H9 (cell line): ENCODE results near the gene MSLN. TPM values are rescaled to one million over a fixed set of nuclear protein-coding genes. Genes with fewer than 3 reads are reported as not detected.

Source experiments
- DNase-seq: peaks from one replicate; pipeline ENCODE4 v3.0.0-alpha.2; 2017
- H2AFZ ChIP-seq: one replicate; pipeline ENCODE4 v1.6.1; 2013; ENCODE audit warnings: mild to moderate bottlenecking, low read length, control low read depth, moderate library complexity
- H2AK5ac ChIP-seq: 2 replicates; pipeline ENCODE4 v1.6.1; 2013; ENCODE audit warnings: low read length, control low read depth, mixed read lengths; ENCODE audit not compliant: insufficient read length
- H2BK120ac ChIP-seq: one replicate; pipeline ENCODE4 v1.6.1; 2013; ENCODE audit warnings: low read depth, mild to moderate bottlenecking, low read length, control low read depth, inconsistent platforms; ENCODE audit not compliant: poor library complexity, severe bottlenecking
- H2BK12ac ChIP-seq: 2 replicates; pipeline ENCODE4 v1.6.1; 2013; ENCODE audit warnings: low read length, control low read depth, mixed read lengths, low read depth; ENCODE audit not compliant: insufficient read length
- H2BK15ac ChIP-seq: 2 replicates; pipeline ENCODE4 v1.6.1; 2013; ENCODE audit warnings: low read depth, low read length, control low read depth
- H2BK20ac ChIP-seq: one replicate; pipeline ENCODE4 v1.6.1; 2013; ENCODE audit warnings: low read depth, mild to moderate bottlenecking, low read length, control low read depth, inconsistent platforms; ENCODE audit not compliant: poor library complexity, severe bottlenecking
- H2BK5ac ChIP-seq: 2 replicates; pipeline ENCODE4 v1.6.1; 2013; ENCODE audit warnings: low read length, control low read depth, mixed read lengths; ENCODE audit not compliant: insufficient read length
- H3K14ac ChIP-seq: 2 replicates; pipeline ENCODE4 v1.6.1; 2013; ENCODE audit warnings: low read length, control low read depth; ENCODE audit not compliant: insufficient read depth
- H3K18ac ChIP-seq: 2 replicates; pipeline ENCODE4 v1.6.1; 2013; ENCODE audit warnings: low read depth, mild to moderate bottlenecking, mixed read lengths, low read length, control low read depth; ENCODE audit not compliant: insufficient read length
- H3K23ac ChIP-seq: 2 replicates; pipeline ENCODE4 v1.6.1; 2013; ENCODE audit warnings: low read length, control low read depth, mixed read lengths, low read depth; ENCODE audit not compliant: insufficient read length
- H3K23me2 ChIP-seq: 2 replicates; pipeline ENCODE4 v1.6.1; 2013; ENCODE audit warnings: low read depth, mild to moderate bottlenecking, mixed read lengths, low read length, control low read depth; ENCODE audit not compliant: insufficient read length, poor library complexity, severe bottlenecking
- H3K27ac ChIP-seq: 2 replicates; pipeline ENCODE4 v1.5.1; 2013; ENCODE audit warnings: low read length, control low read depth, mixed read lengths, low read depth; ENCODE audit not compliant: insufficient read length
- H3K27me3 ChIP-seq: 2 replicates; pipeline ENCODE4 v1.6.1; 2013; ENCODE audit warnings: low read length, control low read depth, inconsistent platforms; ENCODE audit not compliant: insufficient read depth
- H3K4ac ChIP-seq: 2 replicates; pipeline ENCODE4 v1.6.1; 2013; ENCODE audit warnings: low read depth, mild to moderate bottlenecking, control low read depth, inconsistent platforms, low read length, moderate library complexity
- H3K4me1 ChIP-seq: 2 replicates; pipeline ENCODE4 v1.6.1; 2013; ENCODE audit warnings: low read length, control low read depth, inconsistent platforms; ENCODE audit not compliant: insufficient read depth
- H3K4me2 ChIP-seq: 2 replicates; pipeline ENCODE4 v1.6.1; 2013; ENCODE audit warnings: low read length, control low read depth, mixed read lengths; ENCODE audit not compliant: insufficient read length, insufficient read depth
- H3K56ac ChIP-seq: 2 replicates; pipeline ENCODE4 v1.6.1; 2013; ENCODE audit warnings: low read depth, mild to moderate bottlenecking, mixed read lengths, low read length, control low read depth; ENCODE audit not compliant: insufficient read length
- H3K79me1 ChIP-seq: 2 replicates; pipeline ENCODE4 v1.6.1; 2013; ENCODE audit warnings: low read depth, mild to moderate bottlenecking, moderate library complexity, low read length, control low read depth, inconsistent platforms; ENCODE audit not compliant: insufficient read depth, poor library complexity, severe bottlenecking
- H3K79me2 ChIP-seq: 2 replicates; pipeline ENCODE4 v1.6.1; 2013; ENCODE audit warnings: low read length, control low read depth, inconsistent platforms; ENCODE audit not compliant: insufficient read depth
- H3K9ac ChIP-seq: 2 replicates; pipeline ENCODE4 v1.6.1; 2013; ENCODE audit warnings: low read length, control low read depth, mixed read lengths; ENCODE audit not compliant: insufficient read length; ENCODE audit errors: extremely low read depth
- H3K9me3 ChIP-seq: one replicate; pipeline ENCODE4 v1.6.1; 2013; ENCODE audit warnings: low read depth, low read length, inconsistent platforms; ENCODE audit not compliant: control insufficient read depth
- H3T11ph ChIP-seq: one replicate; pipeline ENCODE4 v1.6.1; 2013; ENCODE audit warnings: mild to moderate bottlenecking, low read length, control low read depth, inconsistent platforms
- H4K20me1 ChIP-seq: one replicate; pipeline ENCODE4 v1.6.1; 2013; ENCODE audit not compliant: control insufficient read depth, insufficient read length, insufficient read depth
- H4K5ac ChIP-seq: 2 replicates; pipeline ENCODE4 v1.6.1; 2013; ENCODE audit warnings: low read depth, mild to moderate bottlenecking, mixed read lengths, low read length, control low read depth; ENCODE audit not compliant: insufficient read length
- H4K8ac ChIP-seq: replicated peaks from 2 replicates; pipeline ENCODE4 v1.6.1; 2013; ENCODE audit warnings: low read length, control low read depth, mixed read lengths, low read depth; ENCODE audit not compliant: insufficient read length
- H4K91ac ChIP-seq: 2 replicates; pipeline ENCODE4 v1.6.1; 2013; ENCODE audit warnings: low read depth, mild to moderate bottlenecking, moderate library complexity, mixed read lengths, low read length, control low read depth; ENCODE audit not compliant: insufficient read length
- H3K27ac Mint-ChIP-seq, 3 experiments: 2 replicates in 2 of 3; 3 replicates in 1 of 3; pipeline ENCODE4 v1.8.0; 2020 to 2021; ENCODE audit warnings: mixed read lengths in 3 of 3, mild to moderate bottlenecking in 1 of 3, moderate library complexity in 1 of 3
- H3K27me3 Mint-ChIP-seq: 2 replicates; pipeline ENCODE4 v1.8.0; 2021; ENCODE audit warnings: low read depth, mild to moderate bottlenecking, moderate library complexity, mixed read lengths
- H3K36me3 Mint-ChIP-seq, 3 experiments: 2 replicates in 2 of 3; 3 replicates in 1 of 3; pipeline ENCODE4 v1.8.0; 2020 to 2021; ENCODE audit warnings: low read depth in 3 of 3, mixed read lengths in 3 of 3; ENCODE audit not compliant: insufficient read depth in 1 of 3
- H3K4me1 Mint-ChIP-seq, 2 experiments: 2 replicates each; pipeline ENCODE4 v1.8.0; 2020; ENCODE audit warnings: mixed read lengths in 2 of 2
- H3K4me3 Mint-ChIP-seq, 2 experiments: 2 replicates in 1 of 2; 3 replicates in 1 of 2; pipeline ENCODE4 v1.8.0; 2020 to 2021; ENCODE audit warnings: mild to moderate bottlenecking in 2 of 2, mixed read lengths in 2 of 2, moderate library complexity in 1 of 2
- H3K9me3 Mint-ChIP-seq, 2 experiments: 2 replicates in 1 of 2; 3 replicates in 1 of 2; pipeline ENCODE4 v1.8.0; 2020; ENCODE audit warnings: mild to moderate bottlenecking in 2 of 2, mixed read lengths in 2 of 2, moderate library complexity in 1 of 2
- WGBS: extraction: QIAGEN DNeasy Blood & Tissue Kit; methylation state at CpG from one replicate; pipeline ENCODE4 v1.1.7; 2013; ENCODE audit warnings: missing lambda C conversion rate, low lambda C conversion rate, mixed read lengths; ENCODE audit not compliant: insufficient read length; ENCODE audit errors: extremely low coverage; 5-methylcytosine and 5-hydroxymethylcytosine counted together
- total RNA-seq: library from RNA; stranded (reverse); gene quantifications from 2 replicates; pipeline ENCODE4 v1.2.1, GENCODE V29; 2021
- TF ChIP-seq, protein P1 (sequence below): fragments of 200-600 bp; sonication (generic); conservative IDR thresholded peaks from 3 replicates; pipeline ENCODE4 v1.8.0; 2021; ENCODE audit warnings: antibody characterized with exemption, mild to moderate bottlenecking

Gene MSLN
- total RNA-seq, 1 experiment from 2014 or later, result 0.22 TPM

DNA sequence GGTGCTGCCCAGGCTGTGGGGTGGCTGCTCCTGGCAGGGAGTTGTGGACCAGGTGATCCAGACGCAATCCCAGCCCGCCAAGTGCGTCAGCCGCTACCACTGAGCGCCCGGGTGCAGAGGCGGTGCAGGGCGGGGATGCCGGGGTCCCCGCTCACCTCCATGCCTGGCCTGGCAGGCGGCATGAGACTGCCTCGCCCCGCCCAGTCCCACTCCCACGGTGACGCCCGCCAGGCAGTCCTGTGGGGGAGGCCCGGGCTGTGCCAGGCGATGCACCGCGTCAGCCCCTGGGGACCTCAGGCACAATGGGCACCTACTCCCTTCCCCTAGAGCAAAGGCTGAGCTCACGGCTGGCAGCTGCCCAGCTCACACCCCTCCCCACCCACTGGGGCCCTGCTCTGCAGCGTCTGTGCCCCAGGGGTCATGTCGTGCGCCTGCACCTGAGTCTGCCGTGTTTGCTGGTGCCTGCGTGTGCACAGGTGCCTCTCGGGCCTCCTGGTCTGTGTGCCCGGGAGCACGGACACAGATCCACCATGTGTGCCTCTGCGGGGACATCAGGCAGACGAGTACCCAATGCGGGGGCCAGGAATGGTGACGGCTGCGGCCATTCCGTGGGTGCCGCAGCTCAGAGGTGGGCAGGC, 22.4 kb downstream of the MSLN start:
- no peak overlapping the region; the same call in 1 of the 2 replicates for H3K14ac ChIP-seq
- no peak overlapping the region for H3K27ac ChIP-seq
- peaks cover 3% of the 10 kb centered on the region for H4K20me1 ChIP-seq
- no peak overlapping the region for H2BK20ac ChIP-seq
- no peak overlapping the region for H3K18ac ChIP-seq
- H3K4me3 Mint-ChIP-seq, result no peak overlapping the region
- H3K9me3 Mint-ChIP-seq, result no peaks in the 10 kb centered on the region
- H2AK5ac ChIP-seq, result no peak overlapping the region
- H3K56ac ChIP-seq, result no peak overlapping the region
- H2BK5ac ChIP-seq, result no peak overlapping the region
- H3K79me1 ChIP-seq, result no peaks in the 10 kb centered on the region
- no peak overlapping the region for H3T11ph ChIP-seq
- H3K4me2 ChIP-seq, result no peak overlapping the region
- H3K79me2 ChIP-seq, result no peaks in the 10 kb centered on the region
- H2AFZ ChIP-seq, result no peak overlapping the region
- H3K4ac ChIP-seq, result no peak overlapping the region
- peaks cover 4% of the 10 kb centered on the region for H3K23me2 ChIP-seq
- no peak overlapping the region for H2BK120ac ChIP-seq
- no peak for DNase-seq
- H2BK12ac ChIP-seq, result no peak overlapping the region
- no peak overlapping the region for H2BK15ac ChIP-seq
- peaks cover 0 to 8% (median 5%) of the 10 kb centered on the region in 3 experiments; a peak in 5 of 7 replicates for H3K36me3 Mint-ChIP-seq
- WGBS, result no CpG with 5 or more reads among the region's 36 CpGs
- no peak overlapping the region for H4K8ac ChIP-seq
- H3K4me1 Mint-ChIP-seq, result peaks cover 0 to 2% of the 10 kb centered on the region in 2 experiments; a peak in 1 of 4 replicates
- no peak overlapping the region for H3K9ac ChIP-seq
- no peaks in the 10 kb centered on the region for H3K9me3 ChIP-seq
- H3K27me3 Mint-ChIP-seq, result peaks cover 18% of the 10 kb centered on the region
- H3K4me1 ChIP-seq, result no peaks in the 10 kb centered on the region
- TF ChIP-seq, protein P1, sequence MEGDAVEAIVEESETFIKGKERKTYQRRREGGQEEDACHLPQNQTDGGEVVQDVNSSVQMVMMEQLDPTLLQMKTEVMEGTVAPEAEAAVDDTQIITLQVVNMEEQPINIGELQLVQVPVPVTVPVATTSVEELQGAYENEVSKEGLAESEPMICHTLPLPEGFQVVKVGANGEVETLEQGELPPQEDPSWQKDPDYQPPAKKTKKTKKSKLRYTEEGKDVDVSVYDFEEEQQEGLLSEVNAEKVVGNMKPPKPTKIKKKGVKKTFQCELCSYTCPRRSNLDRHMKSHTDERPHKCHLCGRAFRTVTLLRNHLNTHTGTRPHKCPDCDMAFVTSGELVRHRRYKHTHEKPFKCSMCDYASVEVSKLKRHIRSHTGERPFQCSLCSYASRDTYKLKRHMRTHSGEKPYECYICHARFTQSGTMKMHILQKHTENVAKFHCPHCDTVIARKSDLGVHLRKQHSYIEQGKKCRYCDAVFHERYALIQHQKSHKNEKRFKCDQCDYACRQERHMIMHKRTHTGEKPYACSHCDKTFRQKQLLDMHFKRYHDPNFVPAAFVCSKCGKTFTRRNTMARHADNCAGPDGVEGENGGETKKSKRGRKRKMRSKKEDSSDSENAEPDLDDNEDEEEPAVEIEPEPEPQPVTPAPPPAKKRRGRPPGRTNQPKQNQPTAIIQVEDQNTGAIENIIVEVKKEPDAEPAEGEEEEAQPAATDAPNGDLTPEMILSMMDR, result no peak
- H3K27ac Mint-ChIP-seq, result no peak overlapping the region
- H4K5ac ChIP-seq, result no peak overlapping the region
- no peak overlapping the region for H4K91ac ChIP-seq
- no peak overlapping the region for H3K23ac ChIP-seq
- H3K27me3 ChIP-seq, result no peaks in the 10 kb centered on the region; the same call in 1 of the 2 replicates
